NCI-H2081 (cell line): ENCODE measurements around the gene CAPN9.
"Not testable (repeated sequence)": the region's sequence is repeated elsewhere in the genome, so short reads cannot be mapped to it uniquely, and the experiment has no call there.

Experiments used
- DNase-seq, 2 experiments: peaks; one replicate each; lab custom pipeline; 2025; lab: John Stamatoyannopoulos, UW

Gene CAPN9

GRCh38 chr1:230747127-230747730 lies at the start of gene CAPN9:
TSS of gene CAPN9 (plus strand) at chr1:230747388. CDS start at chr1:230747497, 109 bp downstream.
- DNase-seq, result no peak

GRCh38 chr1:230698130-230698529 lies 49.1 kb upstream of the CAPN9 start:
- DNase-seq, result no peak

- not testable (repeated sequence) for DNase-seq
Observed at GRCh38 chr1:230698964-230699363, 48.2 kb upstream of the CAPN9 start.

GRCh38 chr1:230699716-230700115 lies 47.5 kb upstream of the CAPN9 start:
- no peak for DNase-seq

DNA sequence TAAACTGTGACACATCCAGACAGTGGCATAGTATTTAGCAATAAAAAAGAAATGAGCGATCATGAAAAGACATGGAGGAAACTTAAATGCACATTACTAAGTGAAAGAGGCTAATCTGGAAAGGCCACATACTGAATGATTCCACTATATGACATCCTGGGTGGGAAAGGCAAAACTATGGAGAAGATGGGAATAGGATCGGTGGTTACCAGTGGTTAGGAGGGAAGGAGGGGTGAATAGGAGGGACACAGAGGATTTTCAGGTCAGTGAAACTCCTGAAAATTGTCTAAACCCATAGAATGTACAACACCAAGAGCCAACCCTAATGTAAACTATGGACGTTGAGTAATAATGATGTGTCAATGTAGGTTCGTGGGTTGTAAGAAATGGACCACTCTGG lies 47.1 kb upstream of the CAPN9 start:
- DNase-seq, result no peak

DNA sequence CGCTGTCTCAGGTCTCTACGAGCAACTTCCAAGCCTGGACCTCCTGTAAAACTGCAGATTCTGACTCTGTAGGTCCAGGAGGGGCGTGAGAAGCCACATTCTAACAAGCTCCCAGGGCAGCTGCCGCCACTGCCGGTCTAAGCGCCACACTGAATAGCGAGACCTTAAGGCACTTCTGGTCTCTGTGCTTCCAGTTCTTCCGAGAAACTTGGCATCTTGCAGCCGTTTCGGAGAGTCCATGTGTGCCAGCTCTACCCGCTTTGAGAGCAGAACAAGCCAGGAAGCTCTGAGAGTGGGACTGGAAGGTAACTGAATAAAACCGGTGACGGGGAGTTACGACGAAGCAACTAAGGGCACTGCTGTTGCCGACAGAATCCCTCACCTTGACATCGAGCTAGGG lies 45.8 kb upstream of the CAPN9 start:
- DNase-seq, result no peak

- DNase-seq, result no peak
Observed at GRCh38 chr1:230701895-230702768, 45.1 kb upstream of the CAPN9 start.

DNA sequence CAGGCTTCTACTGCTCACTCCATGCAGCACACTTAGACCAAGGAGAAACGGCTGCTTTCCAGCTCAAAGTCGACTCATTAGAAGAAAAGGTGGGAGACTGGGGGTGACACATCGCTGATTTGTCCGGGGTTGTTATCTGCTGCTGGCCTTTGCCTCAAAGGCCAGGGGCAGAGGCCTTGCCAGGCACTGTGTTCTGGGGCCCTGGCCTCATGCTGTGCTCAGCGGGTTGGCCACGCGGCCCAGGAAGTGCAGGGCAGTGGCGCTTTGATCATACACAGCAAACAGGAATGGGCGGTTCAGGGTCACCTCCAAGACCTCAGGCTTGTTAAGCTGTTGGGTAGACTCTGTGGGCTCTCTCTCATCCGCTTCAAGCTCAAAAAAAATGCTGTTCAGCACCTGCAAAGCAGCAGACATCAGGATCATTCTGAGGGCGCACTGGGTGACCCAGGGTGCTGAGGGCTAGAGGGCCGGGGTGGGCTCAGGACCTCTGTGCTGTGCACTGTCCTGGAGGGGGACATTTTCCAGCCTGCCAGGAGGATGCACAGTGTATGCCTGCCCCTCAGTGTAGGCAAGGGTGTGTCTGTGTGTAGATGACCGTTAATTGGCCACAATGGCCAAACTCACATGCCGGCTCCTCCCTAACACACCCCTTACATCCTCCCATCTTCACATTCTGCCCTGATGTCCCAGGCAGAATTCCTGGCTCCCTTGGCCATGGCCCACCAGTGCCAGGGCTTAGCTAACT lies 44.1 kb upstream of the CAPN9 start:
- no peak for DNase-seq

GRCh38 chr1:230703679-230704385 lies 43.4 kb upstream of the CAPN9 start:
- no peak for DNase-seq

- no peak for DNase-seq
Observed at GRCh38 chr1:230704830-230705229, 42.4 kb upstream of the CAPN9 start.

DNA sequence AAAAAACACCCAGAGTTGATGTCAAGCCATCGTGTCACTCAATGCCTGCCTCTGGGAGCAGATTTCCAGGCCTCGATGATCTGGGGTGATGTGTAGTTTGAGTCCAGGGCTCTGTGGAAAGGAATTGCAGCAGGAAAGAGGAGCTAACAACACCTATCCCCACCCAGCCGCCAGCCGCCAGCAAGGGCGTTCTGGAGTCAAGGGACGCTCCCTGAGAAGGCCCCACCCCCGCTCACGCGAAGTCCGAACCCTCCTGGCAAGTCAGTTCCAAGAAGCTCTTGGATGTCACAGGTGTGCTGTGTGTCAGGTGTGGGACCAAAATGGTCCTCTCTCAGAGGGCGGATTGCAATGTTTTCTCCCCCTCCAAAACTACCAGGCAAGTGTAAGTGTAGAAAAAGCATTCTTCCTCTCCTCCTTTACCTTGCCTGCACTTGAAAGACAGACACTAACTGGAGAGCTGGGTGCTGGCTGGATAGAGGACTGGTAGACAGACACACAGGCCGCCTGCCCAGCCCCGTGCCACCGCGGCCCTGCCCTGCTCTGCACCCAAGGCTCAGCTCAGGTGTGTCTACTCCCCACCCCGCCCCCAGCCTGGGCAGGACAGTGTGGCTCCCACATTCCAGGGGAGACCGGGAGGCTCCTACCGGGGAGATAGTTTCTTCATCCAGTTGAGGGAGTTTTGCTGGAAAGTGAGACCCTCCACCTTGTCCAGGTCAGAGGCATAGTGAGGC lies 41.7 kb upstream of the CAPN9 start:
- DNase-seq, result no peak

GRCh38 chr1:230706020-230706699 lies 41.0 kb upstream of the CAPN9 start:
- no peak for DNase-seq

- DNase-seq, result no peak
Observed at GRCh38 chr1:230706887-230707731, 40.1 kb upstream of the CAPN9 start.

DNA sequence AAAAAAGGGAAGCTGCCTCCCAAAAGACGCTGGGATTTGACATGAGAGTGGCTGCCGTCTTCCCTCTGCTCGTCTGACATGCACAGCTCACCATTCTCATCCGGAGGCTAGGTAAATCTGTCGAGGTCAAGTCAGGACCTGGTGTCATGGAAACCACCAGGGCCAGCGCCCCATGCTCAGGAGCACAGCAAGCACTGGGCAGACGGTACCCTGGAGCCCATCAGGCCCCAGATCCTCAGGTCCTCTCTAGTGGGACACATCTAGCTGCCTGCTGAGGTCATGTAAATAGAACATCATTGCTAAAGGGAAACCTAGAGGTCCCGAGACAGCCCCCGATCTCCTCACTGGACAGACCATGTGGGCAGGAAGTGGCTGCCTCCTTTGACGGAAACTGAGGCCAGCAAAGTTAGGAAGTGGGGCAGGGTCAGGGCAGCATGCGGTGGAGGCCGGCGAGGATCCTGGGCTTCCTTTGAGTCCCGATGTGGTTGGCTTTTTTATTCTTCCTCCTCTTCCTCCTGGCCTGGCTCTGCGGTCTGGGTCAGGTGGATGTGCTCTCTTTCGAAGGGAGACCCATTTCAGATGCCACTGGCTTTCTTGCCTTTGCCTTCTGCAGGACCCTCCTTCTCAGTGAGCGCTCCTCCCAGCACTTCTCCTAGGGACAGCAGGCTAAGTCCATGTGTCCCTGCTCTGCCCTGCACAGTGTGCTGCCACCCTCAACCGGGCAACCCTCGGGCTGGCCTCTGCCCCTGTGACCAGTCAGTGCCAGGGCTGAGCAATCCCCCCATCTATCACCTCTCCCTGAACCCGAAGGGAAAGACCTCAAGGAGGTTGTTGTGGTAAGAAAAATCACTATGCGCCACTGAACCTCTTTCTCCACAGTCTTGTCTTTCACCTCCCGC lies 39.2 kb upstream of the CAPN9 start:
- DNase-seq, result no peak

DNA sequence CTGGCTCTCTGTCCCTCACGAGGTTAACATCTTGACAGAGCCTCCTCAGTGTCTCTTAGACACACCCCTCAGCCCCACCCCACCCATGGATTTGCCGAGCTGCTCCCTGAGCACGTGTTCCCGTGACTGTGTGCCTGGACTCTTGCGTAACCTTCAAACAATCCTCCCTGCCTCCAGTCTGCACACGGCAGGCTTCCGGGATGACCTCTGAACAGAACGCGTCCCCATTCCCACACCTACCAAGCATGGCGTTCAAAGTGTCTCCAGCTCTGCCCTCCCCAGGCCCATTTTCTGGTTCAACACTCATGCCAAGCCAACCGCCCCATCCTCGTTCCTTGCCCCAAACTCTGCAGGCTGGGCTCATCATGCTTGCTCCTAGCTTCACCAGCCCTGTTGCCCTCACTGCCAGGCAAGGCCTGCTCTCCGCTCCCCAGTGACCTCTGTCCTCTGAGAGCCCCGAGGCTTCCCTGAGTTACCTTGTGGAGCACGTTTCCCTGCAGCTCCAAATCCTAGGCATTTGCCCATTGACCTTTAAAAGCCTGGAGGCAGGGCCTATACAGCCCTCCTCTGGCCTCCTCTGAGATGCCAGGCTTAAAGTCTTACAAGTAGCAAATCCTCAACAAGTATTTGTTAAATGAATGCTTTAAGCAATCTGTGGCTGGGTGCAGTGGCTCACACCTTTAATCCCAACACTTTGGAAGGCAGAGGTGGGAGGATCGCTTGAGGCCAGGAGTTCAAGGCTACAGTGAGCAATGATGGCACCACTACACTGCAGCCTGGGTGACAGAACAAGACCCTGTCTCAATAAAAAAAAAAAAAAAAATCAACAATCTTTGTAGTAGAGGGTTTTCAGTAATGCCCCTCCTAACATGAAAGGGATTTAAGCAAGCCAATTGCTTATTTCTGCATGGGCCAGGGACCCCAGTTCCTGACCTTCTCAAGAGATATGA lies 38.3 kb upstream of the CAPN9 start:
- no peak for DNase-seq

- DNase-seq, result no peak
Observed at GRCh38 chr1:230709619-230710542, 37.3 kb upstream of the CAPN9 start.

- no peak for DNase-seq
Observed at GRCh38 chr1:230710543-230710904, 36.7 kb upstream of the CAPN9 start.
